HEK293T (cell line): ENCODE data around the gene ADGRE3.

Experiments used
- CTBP1 ChIP-seq: fragments of 450-650 bp; IDR thresholded peaks from 2 replicates; pipeline ENCODE4 v1.6.1; 2016; ENCODE audit warnings: borderline replicate concordance
- SUZ12 ChIP-seq: fragments of 450-650 bp; IDR thresholded peaks from 2 replicates; pipeline ENCODE4 v1.6.1; 2016; ENCODE audit warnings: mild to moderate bottlenecking
- ZNF384 ChIP-seq: fragments of 450-650 bp; IDR thresholded peaks from 2 replicates; pipeline ENCODE4 v1.6.1; 2016

GRCh38 chr19:14699641-14700040 lies 25.0 kb upstream of the ADGRE3 start:
- no peak for TF ChIP-seq CTBP1
- TF ChIP-seq ZNF384 = no peak
- no peak for TF ChIP-seq SUZ12
